Epithelial cell of proximal tubule (primary cell): ENCODE data around the gene CIROP. TPM values are rescaled to one million over a fixed set of nuclear protein-coding genes. Genes with fewer than 3 reads are reported as not detected.

Experiments
- DNase-seq: peaks from one replicate; pipeline ENCODE4 v3.0.0-alpha.2; 2011; ENCODE audit warnings: low read depth
- H3K4me3 ChIP-seq: 2 replicates; pipeline ENCODE4 v1.5.1; 2011; ENCODE audit warnings: low read depth, mild to moderate bottlenecking, low read length
- CTCF ChIP-seq: conservative IDR thresholded peaks from 2 replicates; pipeline ENCODE4 v1.5.1; 2012; ENCODE audit warnings: low read depth, mild to moderate bottlenecking, low read length
- total RNA-seq: library from RNA; depleted of rRNA; stranded (reverse); fragments of >200 nt; gene quantifications from 2 replicates; pipeline ENCODE4 v1.2.3, GENCODE V29; 2015

The CIROP gene
- total RNA-seq, 1 donor from 2014 or later = not detected

DNA sequence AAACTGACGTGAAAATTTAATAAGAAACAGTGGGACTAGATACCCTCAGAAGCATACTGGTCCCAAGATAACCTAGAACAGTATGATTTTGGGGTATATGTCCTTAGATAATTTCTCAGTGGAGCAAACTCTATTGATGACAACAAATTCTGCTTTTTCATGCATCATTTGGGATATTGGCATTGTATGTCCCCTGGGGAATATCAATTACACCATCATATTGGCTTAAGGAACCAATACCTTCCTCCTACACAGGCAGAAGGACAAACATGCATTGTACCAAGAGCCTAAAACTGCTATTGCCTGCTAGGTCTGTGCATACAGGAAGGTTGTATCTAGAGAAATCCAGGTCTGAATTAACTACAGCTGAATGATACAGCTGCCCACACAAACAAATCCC, 29.9 kb downstream of the CIROP start:
- no peak for TF ChIP-seq CTCF
- DNase-seq = no peak
- H3K4me3 ChIP-seq = no peak overlapping the region

- H3K4me3 ChIP-seq = peak overlapping the region; percentile 73
- DNase-seq = no peak
- no peak for TF ChIP-seq CTCF
These were observed 32.8 kb downstream of the CIROP start for GRCh38 chr14:23071921-23072539.

DNA sequence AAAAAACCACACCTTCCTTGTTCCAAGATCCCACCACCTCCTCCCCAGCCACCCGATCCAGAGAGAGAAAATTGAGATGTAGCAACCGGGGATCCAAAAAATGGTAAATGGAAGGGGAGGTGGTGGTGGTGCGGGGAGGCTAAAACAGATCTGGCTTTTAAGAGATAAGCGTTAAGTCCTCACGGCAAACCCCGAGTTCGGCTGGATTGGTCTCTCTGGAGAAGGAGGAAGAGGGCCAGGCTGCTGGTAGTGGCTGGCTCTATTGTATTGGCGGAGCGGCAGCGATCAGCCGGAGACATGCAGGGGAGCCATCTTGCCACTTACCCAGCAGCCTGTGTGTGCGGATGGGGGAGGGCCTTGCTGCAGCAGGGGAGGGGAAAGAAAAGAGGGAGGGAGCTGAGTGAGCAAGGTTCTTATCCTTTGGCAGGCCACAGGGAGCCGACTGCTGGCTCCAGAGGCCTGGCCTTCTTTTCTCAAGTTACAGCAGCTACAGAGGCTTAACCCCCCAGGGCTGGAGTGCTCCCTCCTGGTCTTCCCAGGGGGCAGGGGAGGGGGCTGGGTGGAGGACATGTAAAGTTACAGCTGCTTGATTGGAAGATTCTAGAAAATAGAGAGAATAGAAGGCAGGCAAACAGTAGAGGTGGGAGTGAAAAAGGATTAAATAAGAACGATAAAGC, 33.4 kb downstream of the CIROP start:
- peak; percentile 52 for DNase-seq
- no peak for TF ChIP-seq CTCF
- H3K4me3 ChIP-seq = peak overlapping the region; percentile 73

DNA sequence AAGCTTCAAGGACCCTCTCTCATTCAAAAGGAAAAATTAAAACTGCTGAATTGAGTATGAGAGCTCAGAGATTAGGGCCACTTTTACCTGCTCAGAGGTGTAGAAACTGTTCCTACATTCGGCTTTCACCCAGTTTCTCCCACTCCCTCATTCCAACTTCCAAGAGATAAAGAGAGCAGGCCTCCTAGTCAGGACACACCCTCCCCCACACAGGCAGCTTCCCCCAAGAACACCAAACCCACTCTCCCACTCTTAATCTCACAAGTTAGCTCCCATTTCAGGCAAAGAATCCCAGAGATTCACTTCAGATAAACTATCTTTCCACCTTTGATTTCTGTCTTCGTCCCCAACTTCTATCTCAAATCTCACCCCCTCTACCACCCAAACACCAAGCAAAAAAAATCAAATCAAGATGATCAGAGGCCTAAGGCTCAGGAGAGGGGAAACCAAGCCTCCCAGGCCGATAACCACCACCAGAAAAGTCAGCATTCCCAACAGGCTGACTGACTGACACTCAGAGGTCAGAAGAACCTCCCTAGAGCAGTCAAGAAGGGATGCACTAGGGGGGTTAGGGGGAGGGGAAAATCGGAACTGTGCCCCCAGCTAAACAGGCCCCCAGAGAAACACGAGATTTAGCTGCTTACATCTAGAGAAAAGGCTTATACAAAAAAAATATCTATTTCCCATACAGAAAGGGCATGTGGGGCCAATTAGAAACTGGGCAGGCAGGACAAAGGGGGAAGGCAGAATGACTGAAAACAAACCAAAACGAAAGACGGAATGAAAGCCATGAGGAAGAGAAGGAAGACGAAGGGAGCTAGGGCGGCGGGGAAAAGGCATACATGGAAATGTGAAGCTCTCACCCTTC, 34.3 kb downstream of the CIROP start:
- H3K4me3 ChIP-seq = peak overlapping the region; percentile 73
- TF ChIP-seq CTCF = no peak
- no peak for DNase-seq

DNA sequence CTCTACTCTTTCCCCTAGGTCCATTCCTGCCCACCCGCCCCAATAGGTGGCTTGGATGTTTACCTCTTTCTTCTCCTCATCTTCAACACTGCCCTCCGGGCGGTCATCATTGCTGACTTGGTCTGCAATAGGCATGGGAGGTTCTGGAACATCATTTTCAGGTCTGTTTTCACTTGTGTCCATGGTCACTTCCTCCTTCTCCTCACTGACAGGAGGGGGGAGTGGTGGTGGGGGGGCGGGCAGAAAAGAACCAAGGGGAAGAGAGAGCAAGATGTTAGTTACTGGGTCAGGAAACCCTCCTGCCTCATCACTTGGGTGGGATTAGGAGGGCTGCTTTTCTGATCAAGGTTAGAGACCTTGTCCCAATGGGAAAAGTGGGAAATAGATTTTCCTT, 35.4 kb downstream of the CIROP start:
- H3K4me3 ChIP-seq = no peak overlapping the region
- no peak for TF ChIP-seq CTCF
- no peak for DNase-seq

- peak; percentile 68 for DNase-seq
- H3K4me3 ChIP-seq = no peak overlapping the region
- TF ChIP-seq CTCF = peak; percentile 100
These were observed 35.9 kb downstream of the CIROP start for GRCh38 chr14:23068789-23069412.
